Inflammatory macrophage (primary cell): ENCODE data around the gene SEC14L1.
A peak's percentile ranks its signal among the peaks of the same experiment; 100 is the strongest.

Experiments used
- DNase-seq, 2 donors: peaks; one replicate each; pipeline ENCODE4 v3.0.0-alpha.2; 2020 to 2022

Gene SEC14L1

DNA sequence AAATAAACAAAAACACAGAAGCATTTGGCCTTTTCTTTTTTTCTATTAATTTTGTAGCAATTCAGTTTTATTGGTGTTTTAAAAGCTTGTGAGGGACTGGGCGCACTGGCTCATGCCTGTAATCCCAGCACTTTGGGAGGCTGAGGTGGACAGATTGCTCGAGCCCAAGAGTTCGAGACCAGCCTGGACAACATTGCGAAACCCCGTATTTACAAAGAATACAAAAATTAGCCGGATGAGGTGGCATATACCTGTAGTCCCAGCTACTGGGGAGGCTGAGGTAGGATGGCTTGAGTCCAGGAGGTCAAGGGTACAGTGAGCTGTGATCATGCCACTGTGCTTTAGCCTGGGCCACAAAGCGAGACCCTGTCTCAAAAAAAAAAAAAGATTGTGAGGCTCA is 53.4 kb downstream of the SEC14L1 start:
- no peak for DNase-seq

DNA sequence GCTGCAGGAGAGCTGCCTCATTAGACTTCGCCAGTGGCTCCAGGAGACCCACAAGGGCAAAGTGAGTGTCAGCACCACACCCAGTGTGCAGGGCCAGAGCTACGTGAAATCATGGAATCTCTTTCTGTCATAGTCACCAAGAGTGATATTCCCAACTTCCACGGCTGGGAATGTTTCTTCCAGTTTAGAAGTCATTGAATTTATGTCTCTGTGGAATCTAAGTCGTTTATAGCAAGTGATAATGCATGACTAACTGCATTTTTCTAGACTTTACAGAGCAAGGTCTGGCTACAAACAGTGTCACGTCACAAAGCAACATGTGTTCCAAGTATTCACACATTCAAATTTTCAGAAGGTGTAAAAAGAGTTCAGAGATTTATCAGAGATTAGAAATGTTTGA is 55.5 kb downstream of the SEC14L1 start:
- no peak for DNase-seq

DNA sequence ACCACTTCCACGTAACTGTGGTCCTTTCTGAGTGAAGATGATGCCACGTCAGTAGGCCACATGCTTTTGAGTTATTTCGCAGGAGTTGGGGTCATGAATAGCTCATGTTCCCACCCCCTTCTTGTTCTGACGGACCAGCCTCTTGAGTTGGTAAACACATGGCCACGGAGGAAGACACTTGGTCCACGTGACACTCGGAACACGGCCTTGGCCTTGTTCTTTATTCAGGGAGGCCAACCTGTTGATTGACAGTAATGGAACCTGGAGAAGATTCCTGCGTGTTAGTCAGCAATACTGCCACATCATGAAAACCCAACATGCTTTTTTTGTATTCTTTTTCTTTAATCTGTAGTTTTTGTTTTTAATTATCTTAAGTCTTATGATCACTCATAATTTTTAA is 56.3 kb downstream of the SEC14L1 start:
- DNase-seq, result no peak

DNA sequence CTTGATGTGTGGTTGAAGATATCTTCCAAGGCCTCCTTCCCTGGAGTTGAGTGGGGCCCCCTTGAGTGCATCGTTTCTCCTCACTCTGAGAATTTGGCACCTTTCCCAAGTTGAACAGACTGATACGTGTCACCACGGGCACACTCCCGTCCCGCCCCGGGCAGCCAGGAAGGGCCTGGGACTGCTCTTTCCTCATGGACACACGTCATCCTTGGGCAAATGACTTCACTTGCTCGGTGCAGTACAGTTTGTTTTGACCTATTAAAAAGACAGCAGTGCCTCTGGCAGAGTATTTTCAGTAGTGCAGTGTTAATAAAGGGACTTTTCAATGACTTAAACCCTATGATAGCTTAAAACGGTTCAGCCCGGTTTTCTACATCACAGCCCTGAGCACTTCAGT is 59.9 kb downstream of the SEC14L1 start:
- no peak for DNase-seq

DNA sequence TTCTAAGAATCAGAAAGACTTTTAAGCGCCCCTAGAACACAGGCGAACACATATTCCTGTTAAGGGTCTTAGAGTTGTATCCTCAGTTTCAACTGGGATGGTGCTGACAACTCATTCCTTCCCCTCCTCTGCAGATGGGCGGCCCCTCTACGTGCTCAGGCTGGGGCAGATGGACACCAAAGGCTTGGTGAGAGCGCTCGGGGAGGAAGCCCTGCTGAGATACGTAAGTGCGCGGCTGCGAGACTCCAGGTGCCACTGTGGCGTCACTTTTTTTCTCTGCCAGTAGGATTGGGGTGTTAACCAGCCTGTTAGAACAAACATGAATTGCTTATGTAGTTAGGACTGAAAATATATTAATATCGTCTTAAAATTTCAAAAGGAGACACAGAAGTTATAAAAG is 62.7 kb downstream of the SEC14L1 start:
- no peak for DNase-seq

DNA sequence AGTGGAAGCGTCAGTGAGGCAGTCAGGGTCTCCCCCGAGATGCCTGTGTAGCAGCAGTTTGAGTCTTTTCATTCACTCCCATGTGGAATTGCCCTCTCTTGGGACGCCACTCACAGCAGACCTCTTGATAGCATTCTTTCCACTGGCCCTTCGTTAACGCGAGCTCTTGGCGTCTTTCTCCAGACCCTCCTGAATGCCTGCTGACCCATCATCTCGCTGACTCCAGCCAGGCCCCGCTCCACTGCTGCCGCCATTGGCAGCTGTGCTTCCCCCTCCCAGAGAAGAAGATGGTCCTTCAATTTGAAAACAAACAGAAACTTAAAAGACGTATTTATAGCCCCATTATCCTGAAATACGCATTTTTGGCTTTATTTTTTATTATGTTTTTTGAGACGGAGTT is 63.1 kb downstream of the SEC14L1 start:
- no peak for DNase-seq

DNA sequence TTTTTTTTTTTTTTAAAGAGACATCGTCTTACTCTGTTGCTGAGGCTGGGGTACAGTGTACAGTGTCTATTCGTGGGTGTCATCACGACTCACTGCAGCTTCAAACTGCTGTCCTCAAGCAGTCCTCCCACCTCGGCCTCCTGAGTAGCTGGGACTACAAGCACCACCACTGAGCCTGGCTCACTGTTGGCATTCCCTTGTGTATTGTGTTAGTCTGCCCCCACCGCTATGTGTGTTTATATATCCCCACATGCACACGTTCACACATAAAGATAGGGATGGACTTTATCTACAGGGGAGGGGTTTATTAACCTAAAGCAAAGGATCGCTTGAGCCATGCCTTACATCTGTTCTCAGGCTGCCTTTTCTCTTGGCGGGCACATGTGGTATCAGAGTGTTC is 63.8 kb downstream of the SEC14L1 start:
- no peak for DNase-seq

DNA sequence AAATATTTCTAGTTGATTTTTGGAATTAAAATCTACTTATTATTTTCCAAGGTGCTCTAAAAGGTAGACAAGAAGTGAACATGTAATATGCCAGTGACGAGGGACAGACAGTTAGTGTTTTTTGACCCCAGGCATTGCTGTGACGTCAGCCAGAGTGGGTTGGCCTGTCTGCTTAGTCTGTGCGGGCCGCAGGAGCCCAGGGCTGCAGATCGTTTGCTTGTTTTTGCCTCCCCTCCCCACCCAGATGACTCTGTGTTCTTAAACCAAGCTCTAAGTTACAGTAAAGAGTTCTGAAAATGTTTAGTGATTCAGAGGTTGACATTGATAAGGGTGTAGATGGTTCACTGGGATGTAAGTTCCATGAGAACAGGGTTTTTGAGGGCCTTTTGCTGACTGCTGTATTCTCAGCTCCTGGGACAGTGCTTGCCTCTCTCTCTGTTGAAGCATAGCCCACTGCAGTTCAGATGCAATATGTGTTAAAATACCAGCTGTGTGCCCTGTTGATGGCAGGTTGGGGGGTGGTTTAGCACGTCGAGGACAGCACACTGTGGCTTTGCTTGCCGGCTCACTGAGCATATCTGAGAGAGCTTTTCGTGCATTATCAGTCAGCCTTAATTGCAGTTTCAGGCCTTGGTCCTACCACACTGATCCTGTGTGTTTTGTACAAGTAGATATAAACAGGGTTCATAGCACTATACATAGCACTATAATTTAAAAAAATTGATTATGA is 64.8 kb downstream of the SEC14L1 start:
- no peak for DNase-seq

DNA sequence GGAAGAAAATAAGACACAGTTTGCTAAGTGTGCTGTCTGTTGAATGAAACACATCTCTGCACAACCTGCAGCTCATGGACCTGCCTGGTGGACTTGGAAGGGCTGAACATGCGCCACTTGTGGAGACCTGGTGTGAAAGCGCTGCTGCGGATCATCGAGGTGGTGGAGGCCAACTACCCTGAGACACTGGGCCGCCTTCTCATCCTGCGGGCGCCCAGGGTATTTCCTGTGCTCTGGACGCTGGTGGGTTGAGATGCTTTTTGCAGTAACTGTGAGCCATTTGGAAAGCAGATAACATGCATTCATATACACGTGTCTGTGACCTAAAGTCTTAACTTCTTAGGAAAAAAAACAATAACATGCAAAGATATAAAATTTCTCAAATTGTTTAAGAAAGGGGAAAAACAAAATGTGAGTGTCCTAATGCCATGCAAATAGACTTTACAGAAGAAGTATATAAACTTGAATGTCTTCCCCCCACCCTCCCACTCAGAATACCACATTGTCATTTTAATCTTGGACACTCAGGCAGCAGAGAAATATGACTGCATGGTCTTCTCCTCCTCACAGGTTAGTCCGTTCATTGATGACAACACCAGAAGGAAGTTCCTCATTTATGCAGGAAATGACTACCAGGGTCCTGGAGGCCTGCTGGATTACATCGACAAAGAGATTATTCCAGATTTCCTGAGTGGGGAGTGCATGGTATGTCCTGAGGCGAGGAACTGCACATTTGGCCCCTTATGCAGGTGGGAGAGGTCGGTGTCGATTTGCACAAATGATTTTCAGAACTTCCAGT is 65.6 kb downstream of the SEC14L1 start:
- peak; percentile 74 to 82 for DNase-seq

DNA sequence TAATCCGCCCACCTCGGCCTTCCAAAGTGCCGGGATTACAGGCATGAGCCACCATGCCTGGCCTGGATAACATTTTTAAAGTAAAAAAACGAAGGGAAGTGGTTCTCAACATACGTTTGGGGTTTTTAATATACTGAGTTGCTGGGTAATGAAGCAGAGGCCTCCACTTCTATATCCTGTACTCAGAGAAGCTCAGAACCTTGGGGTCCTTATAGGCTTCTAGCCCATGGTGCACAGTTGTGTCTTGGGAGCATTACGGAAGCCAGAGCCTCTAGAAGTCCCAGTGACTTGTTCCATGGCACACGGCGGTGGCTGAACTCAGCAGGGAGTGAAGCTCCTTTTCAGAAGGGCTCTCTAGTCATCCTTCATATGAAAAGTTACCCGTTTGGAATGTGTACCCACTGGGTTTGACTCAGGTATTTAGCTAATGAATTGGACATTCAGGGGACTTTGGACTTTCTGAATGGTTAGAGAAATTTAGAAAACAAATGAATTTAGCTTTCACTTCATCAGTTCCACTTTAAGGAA is 67.0 kb downstream of the SEC14L1 start:
- no peak for DNase-seq

DNA sequence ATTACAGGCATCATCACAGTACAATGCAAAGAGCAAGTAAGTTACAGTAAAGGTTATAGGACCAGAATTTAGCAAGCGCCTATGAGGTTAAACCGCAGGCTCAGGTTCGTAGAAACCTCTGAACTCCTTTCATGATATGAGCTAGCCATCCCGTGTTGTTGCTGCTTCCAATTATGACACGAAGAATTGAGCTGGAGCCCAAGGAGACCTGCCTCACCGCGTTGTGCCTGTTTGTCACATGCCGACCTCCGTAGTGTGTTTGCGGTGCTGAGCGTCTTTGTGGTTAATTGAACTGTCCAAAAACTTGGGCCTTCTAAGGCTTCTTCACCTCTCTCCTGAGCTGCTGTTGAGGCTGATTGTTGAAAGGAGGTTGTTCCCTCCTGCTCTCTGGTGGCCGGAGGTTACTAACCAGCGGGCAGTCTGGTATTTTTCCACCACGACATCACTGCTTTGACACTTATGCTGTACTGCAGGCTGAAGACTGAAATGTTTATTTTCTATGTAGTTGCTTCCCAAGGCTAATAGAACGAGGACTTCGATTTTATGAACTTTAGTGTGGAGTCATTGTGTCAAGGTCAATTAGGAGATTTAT is 67.5 kb downstream of the SEC14L1 start:
- no peak for DNase-seq

DNA sequence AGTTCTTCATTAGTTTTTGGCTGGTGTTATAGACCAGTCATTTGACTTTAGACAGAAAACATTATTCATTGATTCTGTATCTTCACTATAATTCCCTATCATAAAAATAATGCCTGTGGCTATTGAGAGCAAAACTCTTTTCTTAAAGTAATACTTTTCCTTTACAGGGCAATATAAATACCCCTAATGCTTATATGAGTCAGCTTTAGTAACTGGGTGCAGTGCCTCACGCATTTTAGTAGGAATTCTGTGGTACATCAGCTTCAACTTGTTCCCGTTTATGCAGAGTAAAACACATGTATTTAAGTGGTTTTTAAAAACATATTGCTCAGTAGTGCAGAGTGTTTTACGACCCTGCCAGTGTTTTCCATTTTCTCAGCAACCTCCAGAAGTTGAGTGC is 68.1 kb downstream of the SEC14L1 start:
- DNase-seq, result no peak

DNA sequence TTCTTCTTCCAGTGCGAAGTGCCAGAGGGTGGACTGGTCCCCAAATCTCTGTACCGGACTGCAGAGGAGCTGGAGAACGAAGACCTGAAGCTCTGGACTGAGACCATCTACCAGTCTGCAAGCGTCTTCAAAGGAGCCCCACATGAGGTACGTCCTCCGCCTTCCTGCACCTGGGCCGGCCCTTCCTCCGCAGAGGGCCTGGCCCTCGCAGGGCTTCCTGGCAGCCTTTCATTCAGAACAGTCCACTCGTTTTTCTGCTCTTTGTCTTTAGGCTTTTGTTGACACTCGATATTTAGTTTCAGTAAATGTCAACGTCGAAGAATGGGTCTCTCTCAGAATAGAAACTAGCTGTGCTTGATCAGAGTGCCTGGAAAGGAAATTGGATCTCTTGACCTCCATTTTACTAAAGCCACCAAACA is 68.6 kb downstream of the SEC14L1 start:
- DNase-seq, result no peak

DNA sequence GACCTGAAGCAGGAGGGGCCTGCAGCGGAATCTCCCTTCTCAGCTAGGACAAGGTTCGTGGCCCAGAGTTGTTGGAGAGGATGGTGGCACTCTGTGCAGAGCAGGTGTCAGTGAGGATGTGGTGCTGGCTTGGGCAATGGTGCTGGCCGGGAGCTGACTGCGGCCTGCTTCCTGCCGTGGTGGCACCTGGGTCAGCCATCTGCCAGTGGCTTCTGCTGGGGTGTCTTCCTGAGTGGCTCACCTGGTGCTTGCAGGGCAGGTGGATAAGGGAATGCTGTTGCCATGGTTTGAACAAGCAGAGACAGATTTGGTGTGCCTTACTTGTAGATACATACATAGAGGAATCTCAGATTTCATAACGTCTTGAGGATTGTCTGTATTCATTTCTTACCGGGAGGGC is 69.6 kb downstream of the SEC14L1 start:
- DNase-seq, result no peak

DNA sequence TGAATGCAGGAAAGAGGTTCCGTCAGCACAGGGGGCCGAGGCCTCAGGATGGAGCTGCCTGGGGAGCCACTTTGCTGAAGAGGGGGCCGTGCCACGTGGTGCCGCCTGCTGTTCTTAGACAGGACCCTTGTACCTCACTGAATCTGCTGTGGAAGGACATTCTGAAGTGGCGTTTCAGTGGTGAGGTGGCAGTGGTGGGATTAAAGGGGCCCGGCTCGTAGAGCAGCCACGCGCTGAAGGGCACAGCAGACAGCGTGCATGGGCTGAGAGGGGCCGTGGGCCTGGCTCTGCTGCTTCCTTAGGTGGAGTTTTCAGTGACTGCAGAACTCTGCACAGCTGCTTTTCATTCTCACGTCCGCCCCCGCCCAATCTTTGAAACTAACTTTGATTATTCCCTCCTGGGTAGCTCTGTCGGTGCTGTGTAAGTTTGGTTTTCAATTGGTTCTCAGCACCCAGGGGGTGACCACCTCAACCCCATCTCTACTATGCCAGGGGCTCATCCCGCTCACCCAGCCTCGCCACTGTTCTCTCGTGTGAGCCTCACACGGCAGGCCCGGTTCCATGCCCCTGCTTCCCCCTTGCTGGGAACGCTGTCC is 70.3 kb downstream of the SEC14L1 start:
- no peak for DNase-seq

DNA sequence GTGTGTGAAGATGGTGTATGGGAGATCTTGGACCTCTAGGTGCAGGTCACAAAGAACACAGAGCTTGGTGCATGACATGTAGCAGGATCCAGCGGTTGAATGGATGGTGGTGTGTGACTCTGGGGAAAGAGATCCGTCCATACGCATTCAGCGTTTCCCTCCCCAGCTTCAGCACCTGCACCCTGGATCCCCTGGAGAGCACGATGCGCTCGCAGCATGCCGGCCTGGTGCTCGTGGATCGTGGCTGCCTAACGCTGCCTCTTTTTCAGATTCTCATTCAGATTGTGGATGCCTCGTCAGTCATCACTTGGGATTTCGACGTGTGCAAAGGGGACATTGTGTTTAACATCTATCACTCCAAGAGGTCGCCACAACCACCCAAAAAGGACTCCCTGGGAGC is 70.9 kb downstream of the SEC14L1 start:
- no peak for DNase-seq

DNA sequence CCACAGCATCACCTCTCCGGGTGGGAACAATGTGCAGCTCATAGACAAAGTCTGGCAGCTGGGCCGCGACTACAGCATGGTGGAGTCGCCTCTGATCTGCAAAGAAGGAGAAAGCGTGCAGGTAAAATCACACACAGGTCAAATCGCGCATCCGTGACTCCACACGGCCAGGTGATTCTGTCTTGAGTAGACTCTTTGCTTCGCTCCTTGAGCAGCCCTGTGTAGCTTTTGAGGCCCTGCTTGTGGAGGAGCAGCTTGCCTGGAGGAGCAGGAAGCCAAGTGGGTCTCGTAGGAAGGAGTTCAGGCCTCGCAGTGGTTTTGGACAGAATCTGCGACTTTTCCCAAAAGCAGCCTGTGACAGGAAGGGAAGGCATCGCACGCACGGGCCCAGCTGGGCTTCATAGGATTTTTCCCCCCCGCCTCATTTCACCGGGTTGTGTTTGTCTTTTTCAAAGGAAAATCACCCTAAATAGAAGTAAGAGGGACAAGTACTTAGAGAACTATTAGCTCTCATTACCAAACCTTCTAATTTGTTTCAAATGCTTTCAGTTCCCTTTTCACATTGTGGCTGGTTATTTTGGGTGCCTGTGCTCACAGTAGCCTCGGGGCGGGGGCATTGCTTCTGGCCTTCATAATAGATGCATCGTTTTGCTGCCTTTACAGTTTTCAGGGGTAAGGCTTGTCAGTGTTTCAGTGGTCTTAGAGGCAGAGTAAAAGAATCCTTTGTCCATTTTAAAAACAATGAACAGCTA is 71.5 kb downstream of the SEC14L1 start:
- DNase-seq, result peak; percentile 75 to 77

DNA sequence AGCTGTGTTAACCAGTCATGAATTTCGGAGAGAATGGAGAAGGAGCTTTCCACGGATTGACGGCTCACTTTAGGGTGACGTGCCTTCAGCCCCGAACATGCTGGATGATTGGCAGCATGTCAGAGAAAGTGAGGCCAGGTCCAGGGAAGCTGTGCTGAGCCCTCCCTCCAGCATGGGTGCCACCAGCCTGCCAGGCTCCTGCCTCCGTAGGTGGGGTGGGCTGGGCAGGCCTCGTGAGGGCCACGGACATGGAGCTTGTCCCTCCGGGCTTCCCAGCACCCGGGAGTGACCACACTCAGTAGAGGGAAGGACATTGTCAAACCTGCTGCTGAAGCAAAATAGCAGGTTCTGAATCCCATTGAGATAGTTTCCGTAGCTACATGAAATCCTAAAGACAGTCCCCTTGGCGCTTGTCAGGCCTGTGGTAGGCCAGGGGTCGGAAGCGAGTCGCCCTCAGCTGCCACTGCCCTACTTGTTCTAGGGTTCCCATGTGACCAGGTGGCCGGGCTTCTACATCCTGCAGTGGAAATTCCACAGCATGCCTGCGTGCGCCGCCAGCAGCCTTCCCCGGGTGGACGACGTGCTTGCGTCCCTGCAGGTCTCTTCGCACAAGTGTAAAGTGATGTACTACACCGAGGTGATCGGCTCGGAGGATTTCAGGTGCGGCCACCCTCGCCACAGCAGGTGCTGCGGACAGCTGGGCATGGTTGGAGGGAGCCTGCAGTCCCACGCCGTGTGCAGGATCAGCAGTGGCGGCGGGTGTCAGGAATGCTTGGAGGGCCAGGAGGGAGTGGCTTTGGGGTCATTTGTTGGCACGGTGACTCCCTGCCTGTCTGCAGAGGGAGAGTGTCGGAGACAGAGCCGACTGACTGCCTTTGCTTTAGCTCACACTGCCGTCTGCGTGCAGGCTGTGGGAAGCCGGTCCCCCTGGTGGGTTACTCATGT is 72.3 kb downstream of the SEC14L1 start:
- DNase-seq, result no peak

DNA sequence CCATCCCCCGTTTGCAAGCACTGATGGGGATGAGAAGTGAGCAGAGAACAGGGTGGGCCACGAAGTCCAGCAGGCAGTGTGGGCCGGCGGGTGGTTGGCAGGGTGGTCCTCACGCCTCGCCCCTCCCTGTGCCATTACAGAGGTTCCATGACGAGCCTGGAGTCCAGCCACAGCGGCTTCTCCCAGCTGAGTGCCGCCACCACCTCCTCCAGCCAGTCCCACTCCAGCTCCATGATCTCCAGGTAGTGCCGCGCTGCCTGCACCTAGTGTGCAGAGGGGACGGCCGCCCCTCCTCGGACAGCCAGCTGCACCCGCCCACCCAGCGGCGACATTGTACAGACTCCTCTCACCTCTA is 73.0 kb downstream of the SEC14L1 start:
- DNase-seq, result no peak

DNA sequence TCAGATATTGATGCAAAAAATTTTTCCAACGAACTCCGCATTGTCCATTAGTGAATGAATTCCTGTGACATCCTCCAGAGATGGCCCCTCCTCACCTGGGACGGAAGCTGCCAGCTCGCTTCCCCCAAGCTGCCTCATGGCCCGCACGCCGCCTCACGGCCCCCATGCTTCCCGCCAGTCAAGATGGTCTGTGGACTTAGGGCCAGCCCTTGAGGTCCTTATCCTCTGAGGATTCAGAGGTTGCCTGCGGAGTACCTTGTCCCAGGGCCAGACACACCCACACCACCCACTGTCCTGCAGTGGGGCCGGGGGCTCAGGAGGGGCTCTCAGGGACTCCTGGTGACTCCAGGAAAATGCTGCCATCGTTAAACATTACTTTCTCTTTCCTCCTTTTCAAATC is 73.6 kb downstream of the SEC14L1 start:
- DNase-seq, result no peak

DNA sequence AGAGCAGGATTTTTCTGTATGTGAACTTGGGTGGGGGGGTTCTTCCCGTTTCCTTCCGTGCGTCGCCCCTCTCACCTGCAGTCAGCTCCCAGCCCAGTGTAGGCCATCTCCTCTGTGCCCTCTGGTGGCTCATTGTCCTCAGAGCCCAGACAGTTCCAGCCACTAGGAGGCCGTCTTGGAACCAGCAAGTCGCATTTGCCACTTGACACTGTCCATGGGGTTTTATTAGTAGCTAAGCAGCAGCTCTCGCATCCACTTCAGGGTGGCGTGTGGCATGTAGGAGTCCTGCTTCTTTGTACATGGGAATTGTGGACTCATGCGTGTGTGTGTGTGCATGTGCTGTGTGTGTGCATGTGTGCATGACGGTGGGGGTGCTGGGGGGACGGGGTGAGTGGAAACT is 74.0 kb downstream of the SEC14L1 start:
- DNase-seq, result peak; percentile 15 to 47
